GM23338 (cell line): ENCODE data around the gene EFR3B. TPM values are rescaled to one million over a fixed set of nuclear protein-coding genes. Genes with fewer than 3 reads are reported as not detected.

Experiments used
- ATAC-seq: fragments of 200-7000 bp; cut with Tn5 transposase; 3 replicates; pipeline ENCODE4 v1.9.1; 2020
- DNase-seq: peaks from one replicate; pipeline ENCODE4 v3.0.0-alpha.2; 2015; ENCODE audit warnings: low spot score
- H2AFZ ChIP-seq: fragments of 200-600 bp; sonication (generic); 2 replicates; pipeline ENCODE4 v1.8.0; 2016; ENCODE audit warnings: antibody characterized with exemption, mild to moderate bottlenecking, moderate library complexity
- H3F3A ChIP-seq: fragments of 200-600 bp; sonication (generic); replicated peaks from 2 replicates; pipeline ENCODE4 v1.8.0; 2017; ENCODE audit warnings: antibody characterized with exemption, mixed run types, low read depth
- H3K27ac ChIP-seq: fragments of 200-600 bp; sonication (generic); 2 replicates; pipeline ENCODE4 v1.6.1; 2016; ENCODE audit warnings: low read depth
- H3K27me3 ChIP-seq: fragments of 200-600 bp; sonication (generic); 2 replicates; pipeline ENCODE4 v1.8.0; 2016; ENCODE audit warnings: mild to moderate bottlenecking, mixed run types, moderate library complexity; ENCODE audit not compliant: insufficient read depth
- H3K36me3 ChIP-seq: fragments of 200-600 bp; sonication (generic); 2 replicates; pipeline ENCODE4 v1.8.0; 2016; ENCODE audit warnings: mild to moderate bottlenecking; ENCODE audit not compliant: insufficient read depth
- H3K4me1 ChIP-seq: fragments of 200-600 bp; sonication (generic); 2 replicates; pipeline ENCODE4 v1.8.0; 2016; ENCODE audit warnings: mild to moderate bottlenecking, moderate library complexity; ENCODE audit not compliant: insufficient read depth
- H3K4me2 ChIP-seq: fragments of 200-600 bp; sonication (generic); 2 replicates; pipeline ENCODE4 v1.7.1; 2017; ENCODE audit warnings: mixed run types
- H3K4me3 ChIP-seq: fragments of 200-600 bp; sonication (generic); 2 replicates; pipeline ENCODE4 v1.6.1; 2016; ENCODE audit warnings: mixed run types
- H3K79me2 ChIP-seq: fragments of 200-600 bp; sonication (generic); replicated peaks from 2 replicates; pipeline ENCODE4 v1.8.0; 2017; ENCODE audit warnings: mild to moderate bottlenecking; ENCODE audit not compliant: insufficient read depth
- H3K9me2 ChIP-seq: fragments of 200-600 bp; sonication (generic); 2 replicates; pipeline ENCODE4 v1.8.0; 2017; ENCODE audit not compliant: insufficient read depth
- H4K20me1 ChIP-seq: fragments of 200-600 bp; sonication (generic); replicated peaks from 2 replicates; pipeline ENCODE4 v1.8.0; 2017; ENCODE audit warnings: mild to moderate bottlenecking; ENCODE audit not compliant: insufficient read depth
- H3K27ac Mint-ChIP-seq: 2 replicates; pipeline ENCODE4 v1.8.0; 2020; ENCODE audit warnings: inconsistent platforms, mild to moderate bottlenecking, moderate library complexity, mixed read lengths
- H3K27me3 Mint-ChIP-seq: 3 replicates; pipeline ENCODE4 v1.8.0; 2022; ENCODE audit warnings: low read depth, mild to moderate bottlenecking, moderate library complexity, mixed read lengths, inconsistent platforms; ENCODE audit not compliant: insufficient read depth, poor library complexity
- H3K36me3 Mint-ChIP-seq: 3 replicates; pipeline ENCODE4 v1.8.0; 2021; ENCODE audit warnings: low read depth, mild to moderate bottlenecking, inconsistent platforms, moderate library complexity, mixed read lengths
- H3K4me1 Mint-ChIP-seq: 3 replicates; pipeline ENCODE4 v1.8.0; 2020; ENCODE audit warnings: mild to moderate bottlenecking, inconsistent platforms, mixed read lengths
- H3K4me3 Mint-ChIP-seq: 3 replicates; pipeline ENCODE4 v1.8.0; 2021; ENCODE audit warnings: moderate library complexity, mild to moderate bottlenecking, inconsistent platforms, mixed read lengths
- H3K9me3 Mint-ChIP-seq: 3 replicates; pipeline ENCODE4 v1.8.0; 2020; ENCODE audit warnings: moderate library complexity, mild to moderate bottlenecking, inconsistent platforms, mixed read lengths
- CREB1 ChIP-seq: fragments of 250-450 bp; sonication (Bioruptor Pico); IDR thresholded peaks from 2 replicates; pipeline ENCODE4 v1.5.0; 2020; ENCODE audit warnings: low read depth, mild to moderate bottlenecking, moderate library complexity
- ETS1 ChIP-seq: IDR thresholded peaks from 2 replicates; pipeline ENCODE4 v1.6.1; 2016; ENCODE audit warnings: antibody characterized with exemption
- EZH2 ChIP-seq: fragments of 200-600 bp; sonication (generic); IDR thresholded peaks from one replicate; pipeline ENCODE4 v1.8.0; 2017; ENCODE audit warnings: antibody characterized with exemption, mild to moderate bottlenecking, low read depth; ENCODE audit not compliant: unreplicated experiment
- EZH2phosphoT487 ChIP-seq: fragments of 200-600 bp; sonication (generic); IDR thresholded peaks from one replicate; pipeline ENCODE4 v1.8.1; 2018; ENCODE audit warnings: antibody characterized with exemption; ENCODE audit not compliant: unreplicated experiment
- JUNB ChIP-seq: IDR thresholded peaks from one replicate; pipeline ENCODE4 v1.6.1; 2016; ENCODE audit warnings: antibody characterized with exemption; ENCODE audit not compliant: unreplicated experiment
- NANOG ChIP-seq: IDR thresholded peaks from 2 replicates; pipeline ENCODE4 v1.6.1; 2016; ENCODE audit warnings: antibody characterized with exemption, borderline replicate concordance
- POLR2AphosphoS5 ChIP-seq: IDR thresholded peaks from 2 replicates; pipeline ENCODE4 v1.6.1; 2016; ENCODE audit warnings: antibody characterized with exemption, low read depth
- STAT1 ChIP-seq: IDR thresholded peaks from one replicate; pipeline ENCODE4 v1.6.1; 2016; ENCODE audit warnings: antibody characterized with exemption; ENCODE audit not compliant: unreplicated experiment
- ZNF114 ChIP-seq: fragments of 250-450 bp; sonication (Bioruptor Pico); IDR thresholded peaks from 2 replicates; pipeline ENCODE4 v1.5.0; 2020; ENCODE audit warnings: mild to moderate bottlenecking, moderate library complexity
- ZNF331 ChIP-seq: fragments of 250-450 bp; sonication (Bioruptor Pico); IDR thresholded peaks from 2 replicates; pipeline ENCODE4 v1.5.0; 2020; ENCODE audit warnings: low read depth, mild to moderate bottlenecking, moderate library complexity
- ZNF462 ChIP-seq: fragments of 250-450 bp; sonication (Bioruptor Pico); IDR thresholded peaks from 2 replicates; pipeline ENCODE4 v1.5.0; 2020; ENCODE audit warnings: mild to moderate bottlenecking, moderate library complexity
- polyA plus RNA-seq: library from polyadenylated mRNA; unstranded; fragments of >200 nt; fragmentation: Nextera tagmentation; extraction: Ambion mirVana; gene quantifications from 2 replicates; pipeline ENCODE4 v1.2.1, GENCODE V29; 2016
- total RNA-seq: library from RNA; depleted of rRNA; stranded (reverse); fragments of >200 nt; shearing (Covaris generic); gene quantifications from 2 replicates; pipeline ENCODE4 v1.2.3, GENCODE V29; 2014
- TF ChIP-seq, protein P1 (sequence below), 2 experiments: fragments of 200-600 bp in 1 of 2; sonication (generic) in 1 of 2; conservative IDR thresholded peaks; 2 replicates each; pipeline versions ENCODE4 v1.5.1 to v1.6.1; 2016 to 2017; ENCODE audit warnings: antibody characterized with exemption in 2 of 2, low read depth in 2 of 2, mild to moderate bottlenecking in 2 of 2, moderate library complexity in 1 of 2
- TF ChIP-seq, protein P2 (sequence below): IDR thresholded peaks from one replicate; pipeline ENCODE4 v1.6.1; 2018; ENCODE audit warnings: antibody characterized with exemption; ENCODE audit not compliant: unreplicated experiment

The EFR3B gene
- total and polyA plus RNA-seq, 2 experiments from 2014 or later: 3.3 to 10.7 TPM

- Mint-ChIP-seq H3K9me3 (no peaks in the 10 kb centered on the region; the same call in 2 of the 3 replicates), H3K27me3 (no peaks in the 10 kb centered on the region), H3K4me1 (no peaks in the 10 kb centered on the region), H3K27ac (no peak overlapping the region), H3K36me3 (no peaks in the 10 kb centered on the region), H3K4me3 (no peak overlapping the region)
- Histone ChIP-seq H3K27ac (no peak overlapping the region), H4K20me1 (no peaks in the 10 kb centered on the region), H3K4me2 (no peak overlapping the region), H3K4me3 (no peak overlapping the region), H3F3A (no peaks in the 10 kb centered on the region), H3K79me2 (no peaks in the 10 kb centered on the region), H3K36me3 (no peaks in the 10 kb centered on the region), H3K9me2 (no peaks in the 10 kb centered on the region; the same call in 1 of the 2 replicates), H3K27me3 (no peaks in the 10 kb centered on the region), H3K4me1 (no peaks in the 10 kb centered on the region), H2AFZ (peak overlapping the region; percentile 8; the same call in 1 of the 2 replicates)
- DNase-seq (no peak), ATAC-seq (no peak)
- TF ChIP-seq JUNB: no peak
- TF ChIP-seq, protein P1, sequence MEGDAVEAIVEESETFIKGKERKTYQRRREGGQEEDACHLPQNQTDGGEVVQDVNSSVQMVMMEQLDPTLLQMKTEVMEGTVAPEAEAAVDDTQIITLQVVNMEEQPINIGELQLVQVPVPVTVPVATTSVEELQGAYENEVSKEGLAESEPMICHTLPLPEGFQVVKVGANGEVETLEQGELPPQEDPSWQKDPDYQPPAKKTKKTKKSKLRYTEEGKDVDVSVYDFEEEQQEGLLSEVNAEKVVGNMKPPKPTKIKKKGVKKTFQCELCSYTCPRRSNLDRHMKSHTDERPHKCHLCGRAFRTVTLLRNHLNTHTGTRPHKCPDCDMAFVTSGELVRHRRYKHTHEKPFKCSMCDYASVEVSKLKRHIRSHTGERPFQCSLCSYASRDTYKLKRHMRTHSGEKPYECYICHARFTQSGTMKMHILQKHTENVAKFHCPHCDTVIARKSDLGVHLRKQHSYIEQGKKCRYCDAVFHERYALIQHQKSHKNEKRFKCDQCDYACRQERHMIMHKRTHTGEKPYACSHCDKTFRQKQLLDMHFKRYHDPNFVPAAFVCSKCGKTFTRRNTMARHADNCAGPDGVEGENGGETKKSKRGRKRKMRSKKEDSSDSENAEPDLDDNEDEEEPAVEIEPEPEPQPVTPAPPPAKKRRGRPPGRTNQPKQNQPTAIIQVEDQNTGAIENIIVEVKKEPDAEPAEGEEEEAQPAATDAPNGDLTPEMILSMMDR (conservative IDR thresholded peaks at IDR 0.05; ENCODE audit: low read depth in 2 of 2): no peak
- TF ChIP-seq STAT1: no peak
- no peak for TF ChIP-seq CREB1 (CRISPR knock-in tag)
- TF ChIP-seq ZNF331 (CRISPR knock-in tag): no peak
- TF ChIP-seq ZNF114 (CRISPR knock-in tag): no peak
- TF ChIP-seq ZNF462 (CRISPR knock-in tag): no peak
- TF ChIP-seq ETS1: no peak
- no peak for TF ChIP-seq EZH2
- TF ChIP-seq POLR2AphosphoS5: no peak
- TF ChIP-seq EZH2phosphoT487: no peak
- TF ChIP-seq, protein P2, sequence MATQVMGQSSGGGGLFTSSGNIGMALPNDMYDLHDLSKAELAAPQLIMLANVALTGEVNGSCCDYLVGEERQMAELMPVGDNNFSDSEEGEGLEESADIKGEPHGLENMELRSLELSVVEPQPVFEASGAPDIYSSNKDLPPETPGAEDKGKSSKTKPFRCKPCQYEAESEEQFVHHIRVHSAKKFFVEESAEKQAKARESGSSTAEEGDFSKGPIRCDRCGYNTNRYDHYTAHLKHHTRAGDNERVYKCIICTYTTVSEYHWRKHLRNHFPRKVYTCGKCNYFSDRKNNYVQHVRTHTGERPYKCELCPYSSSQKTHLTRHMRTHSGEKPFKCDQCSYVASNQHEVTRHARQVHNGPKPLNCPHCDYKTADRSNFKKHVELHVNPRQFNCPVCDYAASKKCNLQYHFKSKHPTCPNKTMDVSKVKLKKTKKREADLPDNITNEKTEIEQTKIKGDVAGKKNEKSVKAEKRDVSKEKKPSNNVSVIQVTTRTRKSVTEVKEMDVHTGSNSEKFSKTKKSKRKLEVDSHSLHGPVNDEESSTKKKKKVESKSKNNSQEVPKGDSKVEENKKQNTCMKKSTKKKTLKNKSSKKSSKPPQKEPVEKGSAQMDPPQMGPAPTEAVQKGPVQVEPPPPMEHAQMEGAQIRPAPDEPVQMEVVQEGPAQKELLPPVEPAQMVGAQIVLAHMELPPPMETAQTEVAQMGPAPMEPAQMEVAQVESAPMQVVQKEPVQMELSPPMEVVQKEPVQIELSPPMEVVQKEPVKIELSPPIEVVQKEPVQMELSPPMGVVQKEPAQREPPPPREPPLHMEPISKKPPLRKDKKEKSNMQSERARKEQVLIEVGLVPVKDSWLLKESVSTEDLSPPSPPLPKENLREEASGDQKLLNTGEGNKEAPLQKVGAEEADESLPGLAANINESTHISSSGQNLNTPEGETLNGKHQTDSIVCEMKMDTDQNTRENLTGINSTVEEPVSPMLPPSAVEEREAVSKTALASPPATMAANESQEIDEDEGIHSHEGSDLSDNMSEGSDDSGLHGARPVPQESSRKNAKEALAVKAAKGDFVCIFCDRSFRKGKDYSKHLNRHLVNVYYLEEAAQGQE: no peak
- TF ChIP-seq NANOG: no peak
Observed at GRCh38 chr2:24993406-24994145, 48.3 kb upstream of the EFR3B start.
